Adrenal gland (tissue), 12 donors: ENCODE measurements around the gene SHOC2. TPM values are rescaled to one million over a fixed set of nuclear protein-coding genes. Genes with fewer than 3 reads are reported as not detected.

ENCODE experiments used
- DNase-seq, 7 donors: peaks; one replicate each; pipeline ENCODE4 v3.0.0-alpha.2; 2019 to 2020
- H3K27ac ChIP-seq, 5 donors: fragments of 200-600 bp; sonication (generic) in 4 of 5; 1 replicate in 3 of 5; 2 replicates in 2 of 5; pipeline versions ENCODE4 v1.5.1 to v1.8.0; 2016 to 2020; ENCODE audit warnings: mild to moderate bottlenecking in 1 of 5
- H3K27me3 ChIP-seq: fragments of 200-600 bp; 2 replicates; pipeline ENCODE4 v1.8.0; 2021
- H3K36me3 ChIP-seq, 2 donors: fragments of 200-600 bp; replicated peaks in 1 of 2; 1 replicate in 1 of 2; 2 replicates in 1 of 2; pipeline versions ENCODE4 v1.5.1 to v1.8.0; 2018 to 2022
- H3K4me1 ChIP-seq, 2 donors: fragments of 200-600 bp; replicated peaks in 1 of 2; 1 replicate in 1 of 2; 2 replicates in 1 of 2; pipeline versions ENCODE4 v1.5.1 to v1.8.0; 2018 to 2021
- H3K4me3 ChIP-seq, 4 donors: fragments of 200-600 bp; sonication (generic) in 3 of 4; one replicate each; pipeline ENCODE4 v1.5.1; 2016 to 2018
- H3K9me3 ChIP-seq, 3 donors: fragments of 200-600 bp; sonication (generic) in 1 of 3; replicated peaks in 1 of 3; 1 replicate in 2 of 3; 2 replicates in 1 of 3; pipeline versions ENCODE4 v1.5.1 to v1.8.0; 2016 to 2021
- CTCF ChIP-seq, 6 experiments: fragments of 450-650 bp in 4 of 6; fragments of 200-600 bp in 2 of 6; sonication (generic) in 1 of 6; IDR thresholded peaks; 1 replicate in 5 of 6; 2 replicates in 1 of 6; pipeline versions ENCODE4 v1.5.1 to v1.8.0; 2016 to 2021; ENCODE audit warnings: antibody characterized with exemption in 6 of 6, mild to moderate bottlenecking in 2 of 6, moderate library complexity in 1 of 6
- POLR2A ChIP-seq, 2 donors: fragments of 450-650 bp; IDR thresholded peaks; one replicate each; pipeline ENCODE4 v1.6.1; 2017; ENCODE audit warnings: antibody characterized with exemption in 2 of 2, mild to moderate bottlenecking in 2 of 2, moderate library complexity in 1 of 2
- WGBS, 4 donors: extraction: QIAGEN DNeasy Blood & Tissue Kit in 2 of 4; methylation state at CpG; one replicate each; pipeline versions ENCODE4 v1.1.5 to v1.1.7; 2013 to 2017; 5-methylcytosine and 5-hydroxymethylcytosine counted together
- intact Hi-C, 2 donors: fragments of 100-400 bp; cut with DNase I; formaldehyde crosslinking; loops; one replicate each; pipeline versions ENCODE4 v1.14.1 to v1.15.0; 2022 to 2023
- polyA plus RNA-seq, 3 donors: library from polyadenylated mRNA; stranded (reverse); fragments of 200-250 nt in 2 of 3; fragments of 350-450 nt in 1 of 3; fragmentation: Illumina TruSeq in 1 of 3; extraction: RNeasy Lipid Tissue Mini Kit (QIAGEN cat#74804) in 1 of 3; gene quantifications; one replicate each; pipeline ENCODE4 v1.2.3, GENCODE V29; 2013 to 2014
- total RNA-seq, 9 donors: library from RNA; depleted of rRNA in 4 of 9; stranded (reverse); fragments of >200 nt in 4 of 9; fragments of 120-200 nt in 1 of 9; fragmentation: NEBNext Ultra II Directional in 1 of 9; extraction: Animal tissue kit (Norgen Biotek cat#: 25700) in 1 of 9; gene quantifications; one replicate each; pipeline versions ENCODE4 v1.1.0 to v1.2.4, GENCODE V29; 2013 to 2023
- donor health status: healthy with polysubstance abuse.
- donor health status: Bipolar disorder and iron deficiency.
- donor health status: DM: yes; HTN: yes; CAD: no.
- donor health status: DM: no; HTN: no; CAD: no.
- donor health status: DM: no; HTN: no; CAD: no.
- donor health status: DM: yes; HTN: yes; CAD: no.

The SHOC2 gene
- total and polyA plus RNA-seq, 12 donors, result 16.4 to 78.2 (median 37.1) TPM

DNA sequence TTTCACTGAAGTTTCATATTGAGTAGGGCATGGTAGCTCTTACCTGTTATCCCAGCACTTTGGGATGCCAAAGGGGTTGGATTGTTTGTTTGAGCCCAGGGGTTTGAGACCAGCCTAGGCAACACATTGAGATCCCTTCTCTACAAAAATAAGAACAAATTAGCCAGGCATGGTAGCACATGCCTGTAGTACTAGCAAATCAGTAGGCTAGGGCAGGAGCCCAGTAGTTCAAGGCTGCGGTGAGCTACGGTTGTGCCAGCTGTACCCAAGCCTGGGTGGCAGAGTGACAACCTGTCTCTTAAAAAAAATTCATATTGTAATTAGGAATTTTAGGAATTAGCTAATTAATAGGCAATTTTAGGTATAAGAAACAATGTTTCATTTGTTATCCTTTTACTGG, 18.4 kb upstream of the SHOC2 start:
- intact Hi-C loops, result loop anchor here in 1 of 2 donors (10.0 kb wide), 1 partner anchor 296 kb away; no protein-coding TSS in a partner anchor
- peak in 1 of 7 donors; percentile 14 for DNase-seq
- Histone ChIP-seq H3K27me3 (no peaks in the 10 kb centered on the region), H3K27ac (no peak overlapping the region), H3K36me3 (peaks cover 0 to 27% of the 10 kb centered on the region in 2 donors), H3K4me1 (peaks cover 0 to 9% of the 10 kb centered on the region in 2 donors), H3K9me3 (no peaks in the 10 kb centered on the region), H3K4me3 (no peak overlapping the region)
- no peak for TF ChIP-seq CTCF (IDR thresholded peaks at IDR 0.05)
- TF ChIP-seq POLR2A (IDR thresholded peaks at IDR 0.05), result no peak
- 55 to 66% (median 61%) methylated on average over 2 of the region's 2 CpGs for WGBS, 4 donors

GRCh38 chr10:110901954-110902819, 17.2 kb upstream of the SHOC2 start:
- Histone ChIP-seq H3K27me3 (no peaks in the 10 kb centered on the region), H3K36me3 (peaks cover 0 to 20% of the 10 kb centered on the region in 2 donors), H3K9me3 (no peaks in the 10 kb centered on the region), H3K4me1 (peaks cover 0 to 9% of the 10 kb centered on the region in 2 donors), H3K27ac (no peak overlapping the region), H3K4me3 (no peak overlapping the region)
- WGBS, 4 donors, result 84 to 85% (median 84%) methylated on average over 7 of the region's 7 CpGs
- no peak for DNase-seq
- TF ChIP-seq CTCF (IDR thresholded peaks at IDR 0.05), result no peak
- TF ChIP-seq POLR2A (IDR thresholded peaks at IDR 0.05), result no peak
- intact Hi-C loops, result loop anchor here in 1 of 2 donors (10.0 kb wide), 1 partner anchor 297 kb away; no protein-coding TSS in a partner anchor

DNA sequence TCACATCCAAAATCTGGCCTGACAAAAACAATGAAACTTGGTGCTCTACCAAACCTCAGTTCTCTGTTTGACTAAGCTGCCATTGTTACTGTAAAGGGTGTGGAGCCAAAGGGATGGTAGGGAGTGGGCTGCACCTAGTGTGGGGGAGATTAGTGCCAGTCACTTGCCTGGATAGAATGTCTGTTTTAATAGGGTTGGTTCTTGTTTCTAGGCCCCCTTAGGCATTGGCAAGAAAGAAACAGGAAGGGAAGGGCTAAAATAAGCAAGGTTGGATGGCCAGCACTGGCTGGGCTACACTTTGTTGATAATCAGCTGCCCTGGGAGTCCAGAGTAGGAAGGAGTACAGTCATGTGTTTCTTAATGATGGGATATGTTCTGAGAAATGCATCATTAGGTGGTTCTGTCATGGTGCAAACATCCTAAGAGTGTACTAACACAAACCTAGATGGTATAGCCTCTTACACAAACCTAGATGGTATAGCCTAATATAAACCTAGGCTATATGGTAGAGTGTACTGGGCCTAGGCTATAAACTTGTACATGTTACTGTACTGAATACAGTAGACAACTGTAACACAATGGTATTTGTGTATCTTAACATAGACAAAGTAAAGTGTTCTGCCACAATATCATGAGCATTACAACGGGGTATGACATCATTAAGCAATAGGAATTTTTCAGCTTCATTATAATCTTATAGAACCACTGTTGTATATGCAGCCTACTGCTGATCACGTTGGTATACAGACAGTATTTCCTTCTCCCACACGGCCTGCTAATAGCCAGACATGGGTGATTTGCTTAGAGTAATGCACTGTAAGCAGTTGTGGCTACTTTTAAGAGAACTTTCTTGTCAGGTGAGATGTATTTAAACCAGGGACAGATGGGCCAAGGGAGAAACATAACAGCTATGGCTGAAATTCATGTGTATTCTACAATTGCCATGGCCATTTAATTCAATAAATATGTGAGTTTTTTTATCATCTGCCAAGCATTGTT, 15.8 kb upstream of the SHOC2 start:
- DNase-seq, result no peak
- no peak overlapping the region for H3K27ac ChIP-seq
- WGBS, 4 donors, result 83 to 92% (median 87%) methylated on average over 3 of the region's 3 CpGs
- H3K4me3 ChIP-seq, result no peak overlapping the region
- H3K9me3 ChIP-seq, result no peaks in the 10 kb centered on the region
- H3K27me3 ChIP-seq, result no peaks in the 10 kb centered on the region
- H3K36me3 ChIP-seq, result peaks cover 0 to 11% of the 10 kb centered on the region in 2 donors
- H3K4me1 ChIP-seq, result peaks cover 0 to 9% of the 10 kb centered on the region in 2 donors
- intact Hi-C loops, result loop anchor here in 1 of 2 donors (10.0 kb wide), 1 partner anchor 299 kb away; no protein-coding TSS in a partner anchor
- no peak for TF ChIP-seq POLR2A (IDR thresholded peaks at IDR 0.05)
- no peak for TF ChIP-seq CTCF (IDR thresholded peaks at IDR 0.05)

GRCh38 chr10:110910138-110910537, 9.3 kb upstream of the SHOC2 start:
- TF ChIP-seq CTCF (IDR thresholded peaks at IDR 0.05) (no peak), POLR2A (IDR thresholded peaks at IDR 0.05) (no peak)
- H3K36me3 ChIP-seq, result no peaks in the 10 kb centered on the region
- WGBS, 4 donors, result 85 to 90% (median 88%) methylated on average over 4 of the region's 4 CpGs
- H3K27ac ChIP-seq, result no peak overlapping the region
- H3K9me3 ChIP-seq, result no peaks in the 10 kb centered on the region
- no peaks in the 10 kb centered on the region for H3K27me3 ChIP-seq
- intact Hi-C loops, result no loop called here
- H3K4me1 ChIP-seq, result no peaks in the 10 kb centered on the region
- DNase-seq, result no peak
- H3K4me3 ChIP-seq, result no peak overlapping the region
